SK-N-SH treated with all-trans-retinoic acid at 6 μM for 48 hours (cell line): ENCODE data around the gene IKZF1.

ENCODE experiments used
- CSDC2 ChIP-seq: fragments of 250-450 bp; sonication (Bioruptor Pico); IDR thresholded peaks from 2 replicates; pipeline ENCODE4 v1.5.0; 2020; ENCODE audit warnings: mild to moderate bottlenecking, moderate library complexity
- ESRRG ChIP-seq: fragments of 250-450 bp; sonication (Bioruptor Pico); IDR thresholded peaks from 2 replicates; pipeline ENCODE4 v1.6.1; 2021; ENCODE audit warnings: mild to moderate bottlenecking
- GLIS3 ChIP-seq: fragments of 250-450 bp; sonication (Bioruptor Pico); IDR thresholded peaks from 2 replicates; pipeline ENCODE4 v1.5.0; 2020; ENCODE audit warnings: mild to moderate bottlenecking, moderate library complexity
- OSR1 ChIP-seq: fragments of 250-450 bp; sonication (Bioruptor Pico); IDR thresholded peaks from 2 replicates; pipeline ENCODE4 v1.8.0; 2022; ENCODE audit warnings: moderate library complexity, mild to moderate bottlenecking, inconsistent platforms
- RARB ChIP-seq: fragments of 250-450 bp; sonication (Bioruptor Pico); IDR thresholded peaks from 2 replicates; pipeline ENCODE4 v1.8.0; 2021; ENCODE audit warnings: mild to moderate bottlenecking, moderate library complexity
- TOX ChIP-seq: fragments of 250-450 bp; sonication (Bioruptor Pico); IDR thresholded peaks from 2 replicates; pipeline ENCODE4 v1.8.0; 2021; ENCODE audit warnings: mild to moderate bottlenecking, moderate library complexity, borderline replicate concordance
- ZC3H10 ChIP-seq: fragments of 250-450 bp; sonication (Bioruptor Pico); IDR thresholded peaks from 2 replicates; pipeline ENCODE4 v1.5.1; 2021; ENCODE audit warnings: mild to moderate bottlenecking, moderate library complexity
- ZFP3 ChIP-seq: fragments of 250-450 bp; sonication (Bioruptor Pico); IDR thresholded peaks from 2 replicates; pipeline ENCODE4 v1.5.0; 2020; ENCODE audit warnings: mild to moderate bottlenecking, moderate library complexity
- ZNF565 ChIP-seq: fragments of 450-650 bp; formaldehyde crosslinking; conservative IDR thresholded peaks from 2 replicates; pipeline ENCODE4 v1.5.0; 2020; ENCODE audit warnings: low read depth, mild to moderate bottlenecking, moderate library complexity
- TF ChIP-seq, protein P1 (sequence below): fragments of 250-450 bp; sonication (Bioruptor Pico); IDR thresholded peaks from 2 replicates; pipeline ENCODE4 v1.5.1; 2020; ENCODE audit warnings: low read depth, mild to moderate bottlenecking, moderate library complexity
- TF ChIP-seq, protein P2 (sequence below): fragments of 250-450 bp; sonication (Bioruptor Pico); IDR thresholded peaks from 2 replicates; pipeline ENCODE4 v1.5.1; 2021; ENCODE audit warnings: mild to moderate bottlenecking, moderate library complexity
- TF ChIP-seq, protein P3 (sequence below): fragments of 250-450 bp; sonication (Bioruptor Pico); IDR thresholded peaks from 2 replicates; pipeline ENCODE4 v1.8.0; 2020; ENCODE audit warnings: mild to moderate bottlenecking, moderate library complexity, borderline replicate concordance

DNA sequence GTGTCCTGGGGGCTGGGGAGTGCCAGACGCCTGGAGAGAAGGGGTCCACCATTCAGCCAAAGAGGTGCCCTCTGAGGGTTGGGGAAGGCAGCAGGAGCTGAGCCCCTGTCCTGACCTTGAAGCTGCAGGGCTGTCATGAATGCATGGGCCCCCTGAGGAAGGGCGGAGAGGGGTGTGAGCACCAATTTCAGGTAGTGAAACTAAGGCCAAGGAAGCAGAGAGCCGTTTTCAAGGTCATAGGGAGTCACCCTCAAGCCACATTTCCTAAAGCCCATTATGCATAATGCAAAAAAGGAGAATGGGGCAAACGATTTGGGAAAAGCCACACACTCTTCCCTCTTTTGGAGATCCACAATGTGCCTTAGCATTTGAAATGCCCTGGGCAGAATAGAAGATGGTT, 108.5 kb downstream of the IKZF1 start:
- TF ChIP-seq, protein P1, sequence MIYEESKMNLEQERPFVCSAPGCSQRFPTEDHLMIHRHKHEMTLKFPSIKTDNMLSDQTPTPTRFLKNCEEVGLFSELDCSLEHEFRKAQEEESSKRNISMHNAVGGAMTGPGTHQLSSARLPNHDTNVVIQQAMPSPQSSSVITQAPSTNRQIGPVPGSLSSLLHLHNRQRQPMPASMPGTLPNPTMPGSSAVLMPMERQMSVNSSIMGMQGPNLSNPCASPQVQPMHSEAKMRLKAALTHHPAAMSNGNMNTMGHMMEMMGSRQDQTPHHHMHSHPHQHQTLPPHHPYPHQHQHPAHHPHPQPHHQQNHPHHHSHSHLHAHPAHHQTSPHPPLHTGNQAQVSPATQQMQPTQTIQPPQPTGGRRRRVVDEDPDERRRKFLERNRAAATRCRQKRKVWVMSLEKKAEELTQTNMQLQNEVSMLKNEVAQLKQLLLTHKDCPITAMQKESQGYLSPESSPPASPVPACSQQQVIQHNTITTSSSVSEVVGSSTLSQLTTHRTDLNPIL (CRISPR knock-in tag), result no peak
- TF ChIP-seq, protein P2, sequence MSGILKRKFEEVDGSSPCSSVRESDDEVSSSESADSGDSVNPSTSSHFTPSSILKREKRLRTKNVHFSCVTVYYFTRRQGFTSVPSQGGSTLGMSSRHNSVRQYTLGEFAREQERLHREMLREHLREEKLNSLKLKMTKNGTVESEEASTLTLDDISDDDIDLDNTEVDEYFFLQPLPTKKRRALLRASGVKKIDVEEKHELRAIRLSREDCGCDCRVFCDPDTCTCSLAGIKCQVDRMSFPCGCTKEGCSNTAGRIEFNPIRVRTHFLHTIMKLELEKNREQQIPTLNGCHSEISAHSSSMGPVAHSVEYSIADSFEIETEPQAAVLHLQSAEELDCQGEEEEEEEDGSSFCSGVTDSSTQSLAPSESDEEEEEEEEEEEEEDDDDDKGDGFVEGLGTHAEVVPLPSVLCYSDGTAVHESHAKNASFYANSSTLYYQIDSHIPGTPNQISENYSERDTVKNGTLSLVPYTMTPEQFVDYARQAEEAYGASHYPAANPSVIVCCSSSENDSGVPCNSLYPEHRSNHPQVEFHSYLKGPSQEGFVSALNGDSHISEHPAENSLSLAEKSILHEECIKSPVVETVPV, result no peak
- TF ChIP-seq CSDC2 (no peak), TOX (CRISPR knock-in tag) (no peak), ZFP3 (no peak), ZC3H10 (CRISPR knock-in tag) (no peak), OSR1 (CRISPR knock-in tag) (no peak), ESRRG (CRISPR knock-in tag) (no peak), ZNF565 (no peak), GLIS3 (CRISPR knock-in tag) (no peak), RARB (CRISPR knock-in tag) (no peak)
- TF ChIP-seq, protein P3, sequence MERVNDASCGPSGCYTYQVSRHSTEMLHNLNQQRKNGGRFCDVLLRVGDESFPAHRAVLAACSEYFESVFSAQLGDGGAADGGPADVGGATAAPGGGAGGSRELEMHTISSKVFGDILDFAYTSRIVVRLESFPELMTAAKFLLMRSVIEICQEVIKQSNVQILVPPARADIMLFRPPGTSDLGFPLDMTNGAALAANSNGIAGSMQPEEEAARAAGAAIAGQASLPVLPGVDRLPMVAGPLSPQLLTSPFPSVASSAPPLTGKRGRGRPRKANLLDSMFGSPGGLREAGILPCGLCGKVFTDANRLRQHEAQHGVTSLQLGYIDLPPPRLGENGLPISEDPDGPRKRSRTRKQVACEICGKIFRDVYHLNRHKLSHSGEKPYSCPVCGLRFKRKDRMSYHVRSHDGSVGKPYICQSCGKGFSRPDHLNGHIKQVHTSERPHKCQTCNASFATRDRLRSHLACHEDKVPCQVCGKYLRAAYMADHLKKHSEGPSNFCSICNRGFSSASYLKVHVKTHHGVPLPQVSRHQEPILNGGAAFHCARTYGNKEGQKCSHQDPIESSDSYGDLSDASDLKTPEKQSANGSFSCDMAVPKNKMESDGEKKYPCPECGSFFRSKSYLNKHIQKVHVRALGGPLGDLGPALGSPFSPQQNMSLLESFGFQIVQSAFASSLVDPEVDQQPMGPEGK (CRISPR knock-in tag), result no peak
